Left ventricle myocardium superior (tissue), 1 donor: ENCODE data around the gene PHAF1. TPM values are rescaled to one million over a fixed set of nuclear protein-coding genes. Genes with fewer than 3 reads are reported as not detected.

Source experiments
- ATAC-seq: fragments of 200-7000 bp; cut with Tn5 transposase; one replicate; pipeline ENCODE4 v1.9.1; 2020; ENCODE audit warnings: mild to moderate bottlenecking, moderate library complexity
- DNase-seq: peaks from one replicate; pipeline ENCODE4 v3.0.0-alpha.2; 2020
- intact Hi-C: fragments of 100-400 bp; cut with micrococcal nuclease; formaldehyde crosslinking; loops from one replicate; pipeline ENCODE4 v1.11.0; 2022
- long read RNA-seq: library from polyadenylated mRNA; unstranded; transcript quantifications from one replicate; pipeline ENCODE4 v2.0.0, GENCODE V29; 2021
- total RNA-seq: library from RNA; stranded (reverse); fragmentation: NEBNext Ultra II Directional; extraction: Animal tissue kit (Norgen Biotek cat#: 25700); gene quantifications from one replicate; pipeline ENCODE4 v1.2.1, GENCODE V29; 2021
- donor health status: DM: no; HTN: yes; CAD: no; lungs with severe emphysema.

The PHAF1 gene
- total RNA-seq = 10.7 TPM
- long read RNA-seq, transcript C16orf70-208 (17 exons, 1,353 nt) = major isoform, 7 of 19 reads
- long read RNA-seq, partial matches to known transcripts = 2 of 19 reads
- long read RNA-seq, other reads (novel, unspliced or antisense) = 7 of 19 reads

GRCh38 chr16:67109407-67110135 lies at the start of gene PHAF1:
Gene PHAF1, plus strand, starts transcription at chr16:67109941. Its CDS starts 235 bp downstream, at chr16:67110176.
- DNase-seq = peak; percentile 97
- intact Hi-C loops = no loop called here
- ATAC-seq = peak; percentile 99

DNA sequence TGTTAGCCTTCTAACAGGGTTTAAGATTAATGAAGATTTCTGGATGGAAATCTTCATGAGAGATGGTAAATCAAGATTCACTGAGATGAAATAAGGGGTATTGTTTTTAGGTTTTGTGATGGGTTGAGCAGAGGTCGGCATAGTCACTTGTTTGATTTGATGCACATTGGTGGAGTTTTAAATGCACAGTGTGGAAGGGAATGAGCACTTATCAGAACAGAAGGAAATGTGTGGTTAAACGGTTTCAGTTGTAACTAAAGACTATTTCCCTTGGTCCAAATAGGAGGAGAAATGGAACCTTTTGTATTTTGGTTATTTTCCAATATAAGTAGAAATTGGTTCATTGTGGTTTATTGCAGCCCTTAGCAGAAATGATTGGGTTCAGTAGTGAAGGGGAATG lies 46.7 kb upstream of the PHAF1 start:
- no peak for DNase-seq
- ATAC-seq = no peak
- intact Hi-C loops = no loop called here

- DNase-seq = no peak
- no peak for ATAC-seq
- intact Hi-C loops = no loop called here
These were observed 41.5 kb upstream of the PHAF1 start for GRCh38 chr16:67068212-67068753.

- DNase-seq (no peak), ATAC-seq (no peak)
These were observed 38.2 kb upstream of the PHAF1 start for GRCh38 chr16:67071476-67072048.

GRCh38 chr16:67075331-67075730 lies 34.4 kb upstream of the PHAF1 start:
- no peak for ATAC-seq
- DNase-seq = no peak
- intact Hi-C loops = no loop called here

More at GRCh38 chr16:67071476-67072048, 38.2 kb upstream of the PHAF1 start:
- intact Hi-C loops = no loop called here

DNA sequence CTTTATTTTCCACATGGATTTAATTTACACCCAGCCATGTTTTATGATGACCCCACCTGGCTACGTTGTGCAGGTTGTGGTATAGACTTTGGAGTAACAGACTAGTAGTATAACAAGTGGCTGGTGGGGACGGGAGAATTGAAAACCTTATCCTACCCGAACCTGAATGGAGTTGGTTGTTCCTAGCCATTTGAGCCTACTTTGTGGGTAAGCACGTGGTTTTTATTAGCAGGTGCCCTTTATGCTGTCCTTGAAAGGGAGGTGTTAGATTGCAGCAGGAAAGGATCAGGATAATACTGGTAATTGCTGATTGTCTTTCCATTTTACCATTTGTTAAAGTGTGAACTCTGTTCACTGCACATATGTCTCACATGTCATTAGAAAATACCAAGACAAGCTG lies 31.9 kb upstream of the PHAF1 start:
- intact Hi-C loops = no loop called here
- ATAC-seq (no peak), DNase-seq (no peak)

DNA sequence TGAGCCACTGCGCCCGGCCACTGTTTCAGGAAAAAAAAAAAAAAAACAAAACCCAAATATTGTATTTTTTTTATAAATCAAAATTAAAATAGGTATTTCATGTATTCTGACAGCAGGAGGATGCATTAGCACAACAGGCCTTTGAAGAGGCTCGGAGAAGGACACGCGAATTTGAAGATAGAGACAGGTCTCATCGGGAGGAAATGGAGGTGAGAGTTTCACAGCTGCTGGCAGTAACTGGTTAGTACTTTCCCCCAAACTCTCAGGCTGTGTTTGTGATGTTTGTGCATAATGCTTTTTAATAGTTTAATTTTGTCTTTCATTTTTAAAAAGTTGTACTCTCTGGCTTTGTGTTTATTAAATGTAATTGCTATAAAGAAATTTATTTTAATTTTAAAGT lies 27.6 kb upstream of the PHAF1 start:
- intact Hi-C loops = no loop called here
- DNase-seq = no peak
- no peak for ATAC-seq

DNA sequence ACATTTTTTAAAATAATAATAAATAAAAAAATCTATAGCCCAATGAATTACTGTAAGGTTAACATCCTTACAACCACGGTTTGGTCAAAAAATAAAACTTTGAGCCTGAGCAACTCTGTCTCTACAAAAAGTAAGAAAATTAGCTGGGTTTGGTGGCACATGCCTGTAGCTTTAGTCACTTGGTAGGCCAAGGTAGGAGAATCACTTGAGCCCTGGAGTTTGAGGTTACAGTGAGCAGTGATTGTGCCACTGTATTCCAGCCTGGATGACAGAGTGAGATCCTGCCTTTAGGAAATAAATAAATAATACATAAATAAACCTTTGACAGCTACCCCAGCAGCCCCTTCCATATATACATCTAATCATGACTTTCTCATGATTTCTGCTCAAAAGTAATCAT lies 26.9 kb upstream of the PHAF1 start:
- ATAC-seq (no peak), DNase-seq (no peak)
- intact Hi-C loops = no loop called here

GRCh38 chr16:67084345-67085028 lies 25.3 kb upstream of the PHAF1 start:
- intact Hi-C loops = no loop called here
- DNase-seq (no peak), ATAC-seq (no peak)

DNA sequence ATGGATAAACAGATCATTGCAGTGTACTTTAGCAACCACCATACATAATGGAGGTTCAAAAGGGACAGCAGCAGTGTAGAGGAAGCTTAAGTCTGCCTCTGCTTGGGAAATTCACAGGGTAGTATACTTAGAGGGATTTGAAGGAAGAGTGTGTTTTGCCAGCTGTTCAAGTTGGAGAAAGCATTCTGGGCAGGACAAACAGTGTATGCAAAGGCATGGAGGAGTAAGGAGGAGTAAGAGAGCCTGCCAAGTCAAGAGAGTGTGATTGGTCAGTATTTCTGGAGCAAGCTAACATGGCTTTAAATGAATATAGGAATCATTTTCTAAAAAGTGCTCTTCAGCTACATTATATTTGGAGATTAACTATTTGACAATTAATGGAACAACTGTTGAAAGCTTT lies 22.9 kb upstream of the PHAF1 start:
- ATAC-seq = peak; percentile 71
- DNase-seq = no peak
- intact Hi-C loops = no loop called here

GRCh38 chr16:67087291-67087690 lies 22.4 kb upstream of the PHAF1 start:
- ATAC-seq = no peak
- intact Hi-C loops = no loop called here
- no peak for DNase-seq

DNA sequence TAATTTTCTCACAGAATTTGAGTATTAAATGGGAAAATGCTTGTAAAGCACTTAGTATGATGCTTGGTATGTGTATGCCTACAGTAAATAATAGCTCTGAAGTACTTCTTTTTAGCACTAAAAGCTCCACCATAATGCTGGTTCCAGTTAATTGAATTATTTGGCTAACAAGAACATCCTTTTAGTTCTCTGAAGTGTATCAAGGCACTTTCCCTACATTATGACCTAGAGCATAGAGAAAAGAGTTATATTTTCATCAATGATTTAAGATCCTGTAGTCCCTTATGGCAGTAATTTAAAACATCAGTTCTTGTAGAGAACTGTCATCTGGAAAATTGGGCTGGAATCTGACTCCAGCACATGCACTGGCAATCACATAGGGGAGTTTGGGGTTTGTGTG lies 21.9 kb upstream of the PHAF1 start:
- ATAC-seq = no peak
- intact Hi-C loops = no loop called here
- no peak for DNase-seq

DNA sequence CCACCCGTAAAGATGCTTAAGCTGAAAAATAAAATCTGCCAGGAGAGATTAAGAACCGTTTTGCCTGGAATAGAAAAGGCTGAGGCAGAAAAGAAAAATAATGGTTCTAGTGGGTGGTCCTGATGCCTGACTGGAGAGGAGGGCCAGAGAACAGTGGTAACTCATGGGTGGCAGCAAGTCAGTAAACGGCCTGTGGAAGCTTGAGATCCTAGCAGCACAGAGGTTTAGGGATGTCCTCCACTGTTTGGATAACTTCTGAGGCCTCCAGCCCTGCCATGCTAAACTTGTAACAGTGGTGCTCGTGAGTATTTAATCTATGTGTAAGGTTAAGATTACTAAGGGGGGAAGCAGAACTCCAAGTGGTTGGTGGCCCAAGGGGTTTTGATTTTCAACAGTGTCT lies 21.2 kb upstream of the PHAF1 start:
- ATAC-seq = no peak
- intact Hi-C loops = no loop called here
- DNase-seq = no peak

- intact Hi-C loops = no loop called here
- ATAC-seq (no peak), DNase-seq (no peak)
These were observed 20.6 kb upstream of the PHAF1 start for GRCh38 chr16:67089101-67089500.

DNA sequence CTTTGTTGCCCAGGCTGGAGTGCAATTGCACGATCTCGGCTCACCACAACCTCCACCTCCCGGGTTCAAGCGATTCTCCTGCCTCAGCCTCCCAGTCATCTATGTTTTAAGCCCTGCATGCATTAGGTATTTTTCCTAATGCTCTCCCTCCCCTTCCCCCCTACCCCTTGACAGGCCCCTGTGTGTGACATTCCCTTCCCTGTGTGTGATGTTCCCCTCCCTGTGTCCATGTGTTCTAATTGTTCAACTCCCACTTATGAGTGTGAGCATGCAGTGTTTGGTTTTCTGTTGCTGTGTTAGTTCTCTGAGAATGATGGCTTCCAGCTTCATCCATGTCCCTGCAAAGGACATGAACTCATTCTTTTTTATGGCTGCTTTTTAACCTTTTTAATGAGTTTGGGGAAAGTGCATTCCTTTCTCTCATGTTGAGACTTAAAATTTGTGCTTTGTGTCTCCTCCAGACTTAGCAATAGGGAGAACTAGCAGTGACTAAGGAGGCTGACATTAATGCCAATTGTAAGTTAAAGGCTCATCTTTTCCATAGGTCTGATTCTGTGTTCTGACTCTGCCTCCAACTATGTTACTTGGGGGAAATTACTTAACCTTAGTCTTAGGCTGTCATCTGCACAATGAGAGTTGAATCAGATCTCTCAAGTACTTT lies 17.7 kb upstream of the PHAF1 start:
- ATAC-seq (no peak), DNase-seq (no peak)
- intact Hi-C loops = no loop called here

DNA sequence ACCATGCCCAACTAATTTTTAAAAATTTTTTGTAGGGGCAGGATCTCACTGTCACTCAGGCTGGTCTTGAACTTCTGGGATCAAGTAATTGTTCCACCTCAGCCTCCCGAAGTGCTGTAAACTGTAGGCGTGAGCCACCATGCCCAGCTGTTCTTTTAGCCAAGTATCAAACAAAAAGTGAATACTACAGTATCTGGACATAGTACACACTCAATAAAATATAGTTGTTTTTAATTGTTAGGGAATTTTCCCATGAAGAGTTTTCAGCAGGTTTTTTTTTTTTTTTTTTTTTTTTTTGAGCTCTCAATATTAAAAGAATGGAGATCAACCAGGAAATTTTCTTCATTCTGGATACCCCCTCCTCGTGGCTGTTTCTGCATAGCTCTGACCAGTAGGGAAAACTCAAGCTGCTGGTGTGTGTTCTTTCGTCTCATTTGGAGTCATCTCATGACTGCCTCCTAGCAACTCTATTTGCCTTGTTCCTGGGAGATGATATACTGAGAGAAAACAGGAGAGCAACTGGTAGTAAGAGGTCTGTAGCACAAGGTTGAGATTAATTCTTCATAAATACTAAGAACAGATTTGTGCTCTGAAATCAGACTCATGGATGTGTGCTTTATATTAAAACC lies 16.5 kb upstream of the PHAF1 start:
- intact Hi-C loops = no loop called here
- DNase-seq (no peak), ATAC-seq (no peak)

GRCh38 chr16:67098599-67098998 lies 11.1 kb upstream of the PHAF1 start:
- ATAC-seq (no peak), DNase-seq (no peak)
- intact Hi-C loops = no loop called here

DNA sequence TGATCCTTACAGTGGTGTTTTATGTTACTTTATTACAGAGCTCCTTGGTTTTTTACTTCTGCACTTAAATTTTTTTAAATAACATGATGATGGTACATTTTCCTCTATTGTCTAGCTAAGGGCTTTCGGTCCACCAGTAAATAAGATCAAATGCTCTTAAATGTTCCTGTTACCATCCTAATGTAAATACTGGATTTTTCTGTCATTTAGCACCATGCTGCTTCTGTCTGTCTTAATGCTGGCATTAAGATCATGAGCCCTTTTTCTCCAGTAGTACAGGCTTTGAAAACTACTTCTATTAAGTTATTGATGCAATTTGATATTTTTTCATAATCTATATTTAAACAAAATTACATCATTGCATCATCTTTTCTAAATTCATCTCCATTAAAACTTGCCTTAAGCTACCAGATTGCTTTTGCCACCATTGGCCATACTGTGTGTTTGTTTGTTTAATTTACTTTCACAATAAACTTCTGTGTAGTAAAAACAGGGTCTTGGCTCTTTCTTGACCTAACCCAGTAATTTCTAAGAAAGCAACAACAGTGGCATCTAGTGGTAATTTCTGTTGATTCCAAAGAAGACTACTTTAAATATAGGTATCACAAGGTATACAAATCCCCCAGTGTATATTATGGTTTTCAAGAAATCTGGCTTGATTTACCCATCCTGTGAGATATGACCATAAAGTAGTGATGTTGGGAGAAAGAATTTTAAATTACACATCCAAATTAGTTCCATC lies 9.0 kb upstream of the PHAF1 start:
- intact Hi-C loops = no loop called here
- DNase-seq (no peak), ATAC-seq (no peak)
